ENCODE data around the gene PRTFDC1. TPM values are rescaled to one million over a fixed set of nuclear protein-coding genes. Genes with fewer than 3 reads are reported as not detected.

PRTFDC1 gene
- total and polyA plus RNA-seq, 2 experiments from 2014 or later, result 16.0 to 22.0 TPM

- Histone ChIP-seq H3F3A (ENCODE audit: insufficient read depth) (peaks cover 22% of the 10 kb centered on the region), H2AFZ (peak overlapping the region; percentile 29), H3K4me1 (ENCODE audit: insufficient read depth) (peaks cover 25% of the 10 kb centered on the region), H3K4me3 (no peak overlapping the region), H3K27me3 (replicated peaks; ENCODE audit: insufficient read depth) (no peaks in the 10 kb centered on the region), H3K9me3 (ENCODE audit: low read depth) (no peaks in the 10 kb centered on the region), H4K20me1 (ENCODE audit: insufficient read depth) (no peaks in the 10 kb centered on the region), H3K9ac (no peak overlapping the region), H3K36me3 (ENCODE audit: low read depth) (no peaks in the 10 kb centered on the region), H3K27ac (peak overlapping the region; percentile 51; the same call in 1 of the 2 replicates), H3K9me2 (ENCODE audit: insufficient read depth) (no peaks in the 10 kb centered on the region), H3K79me2 (ENCODE audit: insufficient read depth) (no peaks in the 10 kb centered on the region), H3K4me2 (ENCODE audit: unreplicated experiment) (peak overlapping the region; percentile 65)
- in situ Hi-C loops (cut with MboI), result no loop called here
- TF ChIP-seq EZH2phosphoT487 (IDR thresholded peaks at IDR 0.05; ENCODE audit: insufficient read depth, low read depth), result no peak
- no peak for TF ChIP-seq EZH2 (IDR thresholded peaks at IDR 0.05; ENCODE audit: insufficient read depth, poor library complexity, severe bottlenecking)
- WGBS, 2 experiments (ENCODE audit: low coverage in 1 of 2, low lambda C conversion rate in 2 of 2, missing lambda C conversion rate in 2 of 2), result 53 to 54% methylated on average over 3 of the region's 3 CpGs
- DNase-seq, result no peak
Measured at GRCh38 chr10:24984906-24985305, 32.5 kb upstream of the PRTFDC1 start.

- Histone ChIP-seq H3K27ac (peak overlapping the region; percentile 51), H3F3A (ENCODE audit: insufficient read depth) (peaks cover 22% of the 10 kb centered on the region), H3K4me1 (ENCODE audit: insufficient read depth) (peaks cover 25% of the 10 kb centered on the region), H2AFZ (no peak overlapping the region), H3K9me2 (ENCODE audit: insufficient read depth) (no peaks in the 10 kb centered on the region), H4K20me1 (ENCODE audit: insufficient read depth) (no peaks in the 10 kb centered on the region), H3K9me3 (ENCODE audit: low read depth) (no peaks in the 10 kb centered on the region), H3K27me3 (replicated peaks; ENCODE audit: insufficient read depth) (no peaks in the 10 kb centered on the region), H3K36me3 (ENCODE audit: low read depth) (no peaks in the 10 kb centered on the region), H3K79me2 (ENCODE audit: insufficient read depth) (no peaks in the 10 kb centered on the region), H3K4me3 (peak overlapping the region; percentile 15), H3K4me2 (ENCODE audit: unreplicated experiment) (peak overlapping the region; percentile 65), H3K9ac (peak overlapping the region; percentile 20; the same call in 1 of the 2 replicates)
- in situ Hi-C loops (cut with MboI), result no loop called here
- WGBS, 2 experiments (ENCODE audit: low coverage in 1 of 2, low lambda C conversion rate in 2 of 2, missing lambda C conversion rate in 2 of 2), result 1 to 2% methylated on average over 3 of the region's 3 CpGs
- DNase-seq, result peak; percentile 79
- no peak for TF ChIP-seq EZH2phosphoT487 (IDR thresholded peaks at IDR 0.05; ENCODE audit: insufficient read depth, low read depth)
- TF ChIP-seq EZH2 (IDR thresholded peaks at IDR 0.05; ENCODE audit: insufficient read depth, poor library complexity, severe bottlenecking), result no peak
Measured at GRCh38 chr10:24983946-24984345, 31.5 kb upstream of the PRTFDC1 start.

- H3K9me2 ChIP-seq (ENCODE audit: insufficient read depth), result no peaks in the 10 kb centered on the region
- H3K9ac ChIP-seq, result no peak overlapping the region
- no peak overlapping the region for H2AFZ ChIP-seq
- no peak overlapping the region for H3K4me3 ChIP-seq
- peaks cover 25% of the 10 kb centered on the region for H3K4me1 ChIP-seq (ENCODE audit: insufficient read depth)
- in situ Hi-C loops (cut with MboI), result no loop called here
- no peaks in the 10 kb centered on the region for H3K36me3 ChIP-seq (ENCODE audit: low read depth)
- no peaks in the 10 kb centered on the region for H3K79me2 ChIP-seq (ENCODE audit: insufficient read depth)
- H3F3A ChIP-seq (ENCODE audit: insufficient read depth), result peaks cover 22% of the 10 kb centered on the region
- H3K4me2 ChIP-seq (ENCODE audit: unreplicated experiment), result no peak overlapping the region
- TF ChIP-seq EZH2 (IDR thresholded peaks at IDR 0.05; ENCODE audit: insufficient read depth, poor library complexity, severe bottlenecking) (no peak), EZH2phosphoT487 (IDR thresholded peaks at IDR 0.05; ENCODE audit: insufficient read depth, low read depth) (no peak)
- H3K27ac ChIP-seq, result no peak overlapping the region; the same call in 1 of the 2 replicates
- H3K9me3 ChIP-seq (ENCODE audit: low read depth), result no peaks in the 10 kb centered on the region
- WGBS, 2 experiments (ENCODE audit: low coverage in 1 of 2, low lambda C conversion rate in 2 of 2, missing lambda C conversion rate in 2 of 2), result 99 to 100% methylated on average over 4 of the region's 4 CpGs
- DNase-seq, result no peak
- no peaks in the 10 kb centered on the region for H3K27me3 ChIP-seq (replicated peaks; ENCODE audit: insufficient read depth)
- no peaks in the 10 kb centered on the region for H4K20me1 ChIP-seq (ENCODE audit: insufficient read depth)
Measured at GRCh38 chr10:24983130-24983529, 30.7 kb upstream of the PRTFDC1 start.

- no peaks in the 10 kb centered on the region for H4K20me1 ChIP-seq (ENCODE audit: insufficient read depth)
- in situ Hi-C loops (cut with MboI), result no loop called here
- whole genome bisulfite sequencing, 2 experiments (ENCODE audit: low coverage in 1 of 2, low lambda C conversion rate in 2 of 2, missing lambda C conversion rate in 2 of 2), result 93 to 95% methylated on average over 1 of the region's 1 CpG
- peaks cover 25% of the 10 kb centered on the region for H3K4me1 ChIP-seq (ENCODE audit: insufficient read depth)
- H3K4me2 ChIP-seq (ENCODE audit: unreplicated experiment), result no peak overlapping the region
- no peak for DNase-seq
- no peak overlapping the region for H3K9ac ChIP-seq
- no peak overlapping the region for H3K4me3 ChIP-seq
- H3F3A ChIP-seq (ENCODE audit: insufficient read depth), result peaks cover 22% of the 10 kb centered on the region
- H3K36me3 ChIP-seq (ENCODE audit: low read depth), result no peaks in the 10 kb centered on the region
- no peak overlapping the region for H3K27ac ChIP-seq
- H3K27me3 ChIP-seq (replicated peaks; ENCODE audit: insufficient read depth), result no peaks in the 10 kb centered on the region
- no peaks in the 10 kb centered on the region for H3K9me3 ChIP-seq (ENCODE audit: low read depth)
- no peaks in the 10 kb centered on the region for H3K9me2 ChIP-seq (ENCODE audit: insufficient read depth)
- no peaks in the 10 kb centered on the region for H3K79me2 ChIP-seq (ENCODE audit: insufficient read depth)
- TF ChIP-seq EZH2 (IDR thresholded peaks at IDR 0.05; ENCODE audit: insufficient read depth, poor library complexity, severe bottlenecking) (no peak), EZH2phosphoT487 (IDR thresholded peaks at IDR 0.05; ENCODE audit: insufficient read depth, low read depth) (no peak)
- no peak overlapping the region for H2AFZ ChIP-seq
Measured at GRCh38 chr10:24982319-24983112, 30.1 kb upstream of the PRTFDC1 start.
